Fibroblast of the aortic adventitia (primary cell): ENCODE data around the gene CAMTA1. TPM values are rescaled to one million over a fixed set of nuclear protein-coding genes. Genes with fewer than 3 reads are reported as not detected.
A peak's percentile ranks its signal among the peaks of the same experiment; 100 is the strongest.

Experiments used
- DNase-seq: peaks from one replicate; pipeline ENCODE4 v3.0.0-alpha.2; 2010; ENCODE audit warnings: low read depth
- H3K4me3 ChIP-seq: 2 replicates; pipeline ENCODE4 v1.5.1; 2011; ENCODE audit warnings: low read depth, mild to moderate bottlenecking, control low read depth, low read length, moderate library complexity
- CTCF ChIP-seq: IDR thresholded peaks from 2 replicates; pipeline ENCODE4 v1.5.1; 2011; ENCODE audit warnings: mild to moderate bottlenecking, low read length, control low read depth, inconsistent platforms; ENCODE audit not compliant: insufficient read depth
- total RNA-seq: library from RNA; depleted of rRNA; stranded (reverse); fragments of >200 nt; gene quantifications from 2 replicates; pipeline ENCODE4 v1.2.3, GENCODE V29; 2012; ENCODE audit warnings: low replicate concordance

Gene CAMTA1
- total RNA-seq, 1 donor: 91.9 TPM

- DNase-seq: no peak
- no peak overlapping the region for H3K4me3 ChIP-seq
- TF ChIP-seq CTCF: no peak
Measured at GRCh38 chr1:6909401-6909800, 124.1 kb downstream of the CAMTA1 start.

GRCh38 chr1:6909857-6910256 lies 124.6 kb downstream of the CAMTA1 start:
- no peak overlapping the region for H3K4me3 ChIP-seq
- TF ChIP-seq CTCF: no peak
- no peak for DNase-seq

GRCh38 chr1:6911021-6911941 lies 126.0 kb downstream of the CAMTA1 start:
- DNase-seq: no peak
- no peak overlapping the region for H3K4me3 ChIP-seq

GRCh38 chr1:6911974-6912373 lies 126.7 kb downstream of the CAMTA1 start:
- no peak for TF ChIP-seq CTCF
- no peak overlapping the region for H3K4me3 ChIP-seq
- DNase-seq: peak; percentile 9

More at GRCh38 chr1:6911021-6911941, 126.0 kb downstream of the CAMTA1 start:
- no peak for TF ChIP-seq CTCF

- H3K4me3 ChIP-seq: no peak overlapping the region
- no peak for TF ChIP-seq CTCF
- DNase-seq: no peak
Measured at GRCh38 chr1:6912518-6912917, 127.3 kb downstream of the CAMTA1 start.

GRCh38 chr1:6913086-6913485 lies 127.8 kb downstream of the CAMTA1 start:
- no peak for DNase-seq
- no peak overlapping the region for H3K4me3 ChIP-seq
- TF ChIP-seq CTCF: no peak

GRCh38 chr1:6914706-6915105 lies 129.5 kb downstream of the CAMTA1 start:
- no peak for DNase-seq
- H3K4me3 ChIP-seq: no peak overlapping the region
- TF ChIP-seq CTCF: no peak
